ENCODE results near the gene WDTC1. TPM values are rescaled to one million over a fixed set of nuclear protein-coding genes. Genes with fewer than 3 reads are reported as not detected.

The WDTC1 gene
- polyA plus RNA-seq, 3 donors from 2014 or later, result 3.2 to 16.4 (median 5.6) TPM

Other genes with a start within 250 kb of the WDTC1 start
- gene TRNP1, start 240.9 kb upstream of the WDTC1 start, polyA plus RNA-seq, result not detected
- not detected for gene TENT5B, start 221.8 kb upstream of the WDTC1 start, polyA plus RNA-seq
- gene SLC9A1, start 79.5 kb upstream of the WDTC1 start, polyA plus RNA-seq, result 10 to 100 TPM in 1 of 3 donors, 1 to 10 TPM in 2; 3.2 to 17.3 (median 3.7) TPM
- 10 to 100 TPM; 56.0 to 99.3 (median 69.8) TPM for gene TMEM222, start 87.5 kb downstream of the WDTC1 start, polyA plus RNA-seq
- gene SYTL1, start 107.4 kb downstream of the WDTC1 start, polyA plus RNA-seq, result 100 to 1,000 TPM; 157 to 211 (median 158) TPM
- gene MAP3K6, start 132.3 kb downstream of the WDTC1 start, polyA plus RNA-seq, result 1 to 10 TPM; 2.0 to 5.1 (median 3.6) TPM
- not detected for gene FCN3, start 140.2 kb downstream of the WDTC1 start, polyA plus RNA-seq
- not detected for gene CD164L2, start 148.7 kb downstream of the WDTC1 start, polyA plus RNA-seq
- gene GPR3, start 158.0 kb downstream of the WDTC1 start, polyA plus RNA-seq, result not detected

All from immature natural killer cell (primary cell).